GM21619 (cell line): ENCODE data around the gene SLX4IP.
"Not testable (repeated sequence)": the region's sequence is repeated elsewhere in the genome, so short reads cannot be mapped to it uniquely, and the experiment has no call there.

Experiments used
- ATAC-seq: cut with Tn5 transposase; IDR thresholded peaks from one replicate; pipeline ENCODE4 v1.9.1; 2021; ENCODE audit not compliant: unreplicated experiment

The SLX4IP gene

GRCh38 chr20:10434832-10435812 is at the start of gene SLX4IP:
Gene SLX4IP, plus strand, starts transcription at chr20:10435305. Its CDS starts 22,900 bp downstream, at chr20:10458205.
- peak; percentile 55 for ATAC-seq

DNA sequence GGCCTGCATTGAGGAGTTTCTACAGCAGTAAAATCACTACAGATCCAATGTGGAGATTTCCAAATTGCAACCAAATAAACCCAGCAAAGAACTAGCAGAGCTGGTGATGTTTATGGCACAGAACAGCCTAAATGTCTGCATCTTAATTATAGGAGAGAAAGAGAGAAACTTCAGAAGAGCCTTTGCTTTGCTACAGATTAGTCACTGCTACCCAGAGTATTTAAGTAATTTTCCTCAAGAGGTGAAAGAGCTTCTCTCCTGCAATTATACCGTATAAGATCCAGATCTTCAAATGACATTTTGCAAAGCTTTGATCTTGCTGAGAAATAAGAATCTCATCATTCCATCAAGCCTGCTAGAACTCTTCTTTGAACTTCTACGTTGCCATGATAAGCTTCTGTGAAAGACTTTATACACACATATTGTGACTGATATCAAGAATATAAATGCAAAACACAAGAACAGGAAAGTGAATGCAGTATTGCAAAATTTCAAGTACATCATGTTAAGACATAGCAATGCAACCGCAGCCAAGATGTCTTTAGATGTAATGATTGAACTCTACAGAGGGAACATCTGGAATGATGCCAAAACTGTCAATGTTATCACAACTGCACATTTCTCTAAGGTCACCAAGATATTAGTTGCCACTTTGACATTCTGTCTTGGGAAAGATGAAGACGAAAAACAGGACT is 49.1 kb upstream of the SLX4IP start:
- no peak for ATAC-seq

DNA sequence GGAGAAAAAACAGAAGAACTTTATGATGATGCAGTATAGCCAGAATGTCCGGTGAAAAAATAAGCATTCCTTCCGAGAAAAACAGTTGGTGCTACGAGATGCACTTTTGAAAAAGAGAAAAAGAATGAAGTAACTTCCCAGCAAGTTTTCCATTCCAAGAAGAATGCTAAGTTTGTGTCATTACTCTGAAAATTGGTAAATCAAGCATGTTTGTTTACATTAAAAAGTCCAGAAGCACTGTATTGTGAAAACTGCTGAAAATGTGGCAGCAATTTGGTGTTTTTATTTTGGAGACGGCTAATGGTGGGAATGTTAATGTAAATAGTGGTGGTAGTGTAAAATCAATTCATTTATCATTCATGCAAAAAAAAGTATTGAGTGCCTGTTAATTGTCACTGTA is 47.4 kb upstream of the SLX4IP start:
- ATAC-seq: no peak

DNA sequence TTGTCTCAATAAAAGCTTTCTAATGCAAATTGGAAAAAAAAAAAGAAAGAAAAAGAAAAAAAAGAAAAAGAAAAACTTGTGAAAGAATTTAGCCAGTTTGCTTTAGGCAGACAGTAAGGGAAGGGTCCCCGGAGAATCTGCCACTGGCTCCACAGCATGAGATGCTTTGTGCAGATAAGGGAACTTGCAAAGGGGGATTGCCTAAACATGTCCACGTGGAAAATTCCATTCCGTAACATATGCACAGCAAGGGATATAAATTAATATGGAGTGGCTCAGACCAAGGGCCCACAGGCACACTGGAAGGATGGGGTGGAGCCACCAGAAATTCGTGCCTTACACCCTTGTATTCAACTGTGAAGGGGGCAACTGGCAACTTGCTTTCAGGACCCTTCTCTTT is 46.5 kb upstream of the SLX4IP start:
- ATAC-seq: no peak

- no peak for ATAC-seq
Observed at GRCh38 chr20:10390709-10391108, 44.4 kb upstream of the SLX4IP start.

- not testable (repeated sequence) for ATAC-seq
Observed at GRCh38 chr20:10394752-10395151, 40.4 kb upstream of the SLX4IP start.

DNA sequence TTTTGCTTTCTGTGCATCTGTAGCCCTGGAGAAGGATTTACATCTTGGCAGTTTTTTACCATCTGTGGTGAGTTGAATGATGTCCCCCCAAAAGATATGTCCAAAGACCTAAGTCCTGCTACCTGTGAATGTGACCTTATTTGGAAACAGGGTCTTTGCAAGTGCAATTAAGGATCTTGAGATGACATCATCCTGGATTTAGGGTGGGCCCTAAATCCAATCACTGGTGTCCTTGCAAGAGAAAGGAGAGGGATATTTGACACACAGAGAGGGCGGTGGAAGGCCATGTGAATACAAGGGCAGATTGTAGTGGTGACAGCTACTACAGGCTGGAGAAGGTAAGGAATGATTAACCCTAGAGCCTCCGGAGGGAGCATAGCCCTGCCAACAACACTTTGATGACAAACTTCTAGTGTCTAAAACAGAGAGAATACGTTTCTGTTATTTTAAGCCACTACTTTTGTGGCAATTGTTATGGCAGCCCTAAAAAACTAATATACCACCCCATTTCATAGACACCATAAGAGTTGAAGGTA is 36.2 kb upstream of the SLX4IP start:
- no peak for ATAC-seq

GRCh38 chr20:10402938-10403608 is 32.0 kb upstream of the SLX4IP start:
- ATAC-seq: no peak

DNA sequence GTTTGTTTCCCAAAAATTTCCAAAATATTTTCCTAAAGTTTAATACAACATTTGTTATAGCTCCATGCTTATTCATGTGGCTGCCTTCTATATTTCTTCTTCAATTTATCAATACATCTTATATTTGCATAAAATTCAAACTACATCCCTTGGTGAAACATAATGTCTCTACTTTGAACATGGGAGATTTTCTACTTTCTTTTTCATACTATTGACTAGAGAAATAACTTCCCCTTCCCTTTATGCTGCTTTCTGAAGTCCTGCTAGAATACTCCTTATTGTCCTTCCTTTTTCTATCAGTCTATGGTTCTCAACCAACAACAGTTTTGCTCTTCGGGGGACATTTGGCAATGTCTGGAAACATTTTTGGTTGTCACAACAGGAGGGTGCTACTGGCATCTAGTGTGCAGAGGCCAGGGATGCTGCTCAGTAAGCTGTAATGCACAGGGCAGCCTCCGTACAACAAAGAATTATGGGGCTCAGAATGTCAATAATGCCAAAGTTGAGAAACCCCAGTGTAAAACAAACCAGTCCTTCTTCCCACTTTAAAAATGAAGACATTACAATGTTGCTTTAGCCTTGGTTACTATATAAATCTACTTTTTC is 31.0 kb upstream of the SLX4IP start:
- no peak for ATAC-seq

GRCh38 chr20:10404959-10405530 is 30.1 kb upstream of the SLX4IP start:
- ATAC-seq: no peak

DNA sequence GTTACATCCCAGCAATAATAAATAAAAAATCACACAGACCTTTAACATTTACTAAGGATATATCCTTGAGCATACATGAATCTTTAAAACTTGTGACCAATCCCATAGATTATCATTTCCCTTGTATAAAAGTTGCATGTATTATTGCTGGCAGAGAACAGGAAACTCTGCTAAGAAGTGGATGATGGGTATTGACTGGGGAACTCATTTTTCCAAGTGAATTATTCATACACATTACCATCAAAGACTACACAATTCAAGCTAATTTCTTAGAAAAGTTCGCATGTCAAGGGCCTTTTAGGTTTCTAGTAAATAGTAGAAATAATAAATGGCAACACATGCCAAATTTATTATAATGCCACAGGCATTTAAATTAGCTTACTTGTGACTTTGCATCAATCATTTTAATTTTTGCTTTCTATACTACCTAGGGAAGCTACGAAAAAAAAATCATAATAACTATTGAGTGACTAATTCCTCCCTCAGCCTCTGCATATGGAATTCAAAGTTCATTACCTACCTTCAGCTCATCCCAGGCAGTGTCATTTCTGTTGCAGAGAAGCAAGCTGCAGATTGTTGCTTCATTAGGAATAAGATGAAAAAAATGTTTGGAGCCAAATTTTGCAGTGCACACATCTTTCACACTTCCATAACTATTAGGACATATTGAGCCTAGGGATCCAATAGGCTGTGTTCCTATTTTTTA is 26.8 kb upstream of the SLX4IP start:
- no peak for ATAC-seq

- ATAC-seq: no peak
Observed at GRCh38 chr20:10411673-10412072, 23.4 kb upstream of the SLX4IP start.

GRCh38 chr20:10412591-10413408 is 22.3 kb upstream of the SLX4IP start:
- ATAC-seq: peak; percentile 69

DNA sequence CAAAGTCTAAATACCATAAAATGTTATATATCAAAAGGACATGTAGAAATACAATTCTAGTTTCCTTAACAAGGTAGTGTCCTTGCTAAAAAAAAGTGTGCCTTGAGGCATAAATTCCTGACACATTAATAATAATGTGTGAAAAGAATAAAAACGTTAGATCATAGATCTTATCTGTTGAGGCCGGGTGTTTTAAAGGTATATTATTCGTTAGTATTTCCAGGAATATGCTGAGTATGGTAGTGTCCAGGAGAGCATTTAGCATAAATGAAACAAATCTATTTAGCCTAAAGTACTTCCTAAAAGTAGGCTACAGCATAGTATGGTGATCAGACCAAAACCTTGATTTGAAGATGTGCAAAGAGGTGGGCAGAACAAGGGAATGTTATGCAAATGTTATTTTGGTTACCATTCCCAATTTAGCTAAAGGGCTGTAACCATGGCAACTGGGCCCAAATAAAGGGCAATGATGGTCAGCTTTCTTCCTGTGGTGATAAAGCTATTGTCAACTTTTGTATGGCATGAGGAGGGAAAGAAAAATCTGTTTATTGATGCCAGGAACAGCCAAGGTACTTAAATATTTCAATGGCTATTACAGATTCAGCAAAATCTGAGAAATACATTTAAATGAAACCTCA is 20.0 kb upstream of the SLX4IP start:
- ATAC-seq: no peak

DNA sequence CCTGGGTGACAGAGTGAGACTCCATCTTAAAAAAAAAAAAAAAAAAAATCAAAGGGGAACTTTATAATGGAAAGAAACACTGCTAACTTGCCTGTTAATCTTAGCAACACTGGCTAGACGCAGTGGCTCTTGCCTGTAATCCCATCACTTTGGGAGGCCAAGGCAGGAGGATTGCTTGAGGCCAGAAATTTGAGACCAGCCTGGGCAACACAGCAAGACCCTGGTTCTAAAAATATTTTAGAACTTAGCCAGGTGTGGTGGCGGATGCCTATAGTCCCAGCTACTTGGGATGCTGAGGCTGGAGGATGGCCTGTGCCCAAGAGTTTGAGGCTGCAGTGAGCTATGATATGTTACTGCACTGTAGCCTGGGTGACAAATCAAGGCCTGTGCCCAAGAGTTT is 17.9 kb upstream of the SLX4IP start:
- not testable (repeated sequence) for ATAC-seq

DNA sequence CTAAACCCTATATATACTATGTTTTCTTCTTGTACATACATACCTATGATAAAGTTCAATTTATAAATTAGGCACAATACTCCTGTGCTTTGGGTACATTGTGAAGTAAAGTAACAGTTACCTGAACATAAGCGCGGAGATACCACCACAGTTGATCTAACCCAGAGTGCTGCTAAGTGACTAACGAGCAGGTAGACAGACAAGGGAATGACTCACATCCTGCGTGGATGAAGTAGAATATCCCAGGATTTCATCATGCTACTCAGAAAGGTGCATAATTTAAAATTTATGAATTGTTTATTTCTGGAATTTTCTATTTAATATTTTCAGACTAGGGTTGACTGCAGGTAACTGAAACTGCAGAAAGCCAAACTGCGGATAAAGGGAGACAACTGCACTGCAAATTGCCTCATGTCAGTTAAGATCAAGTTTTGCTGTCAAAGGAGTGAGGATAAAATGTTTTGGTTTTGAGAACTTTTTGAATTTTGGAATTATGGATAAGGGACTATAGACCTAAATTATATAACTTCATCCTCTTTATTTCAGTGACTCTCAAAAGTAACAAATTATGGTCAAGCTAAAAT is 15.5 kb upstream of the SLX4IP start:
- no peak for ATAC-seq

- peak; percentile 77 for ATAC-seq
Observed at GRCh38 chr20:10423735-10424134, 11.4 kb upstream of the SLX4IP start.

- ATAC-seq: no peak
Observed at GRCh38 chr20:10427060-10427692, 7.9 kb upstream of the SLX4IP start.
